IMR-90 (cell line): Measurements from ENCODE around the gene ATP2B2.

Source experiments
- CEBPB ChIP-seq: IDR thresholded peaks from 2 replicates; pipeline ENCODE4 v1.6.1; 2012; ENCODE audit warnings: low read depth, low read length, improper control_type of control experiment
- MAFK ChIP-seq: IDR thresholded peaks from 2 replicates; pipeline ENCODE4 v1.6.1; 2012; ENCODE audit warnings: low read depth, low read length, improper control_type of control experiment
- MAZ ChIP-seq: IDR thresholded peaks from 2 replicates; pipeline ENCODE4 v1.6.1; 2012; ENCODE audit warnings: low read depth, mild to moderate bottlenecking, low read length, improper control_type of control experiment, moderate library complexity, borderline replicate concordance
- MXI1 ChIP-seq: IDR thresholded peaks from 2 replicates; pipeline ENCODE4 v1.6.1; 2012; ENCODE audit warnings: low read depth, mild to moderate bottlenecking, low read length, moderate library complexity, borderline replicate concordance
- NFE2L2 ChIP-seq: fragments of 150-350 bp; IDR thresholded peaks from 2 replicates; pipeline ENCODE4 v1.6.1; 2016; ENCODE audit warnings: low read depth, mild to moderate bottlenecking, low read length
- POLR2A ChIP-seq: IDR thresholded peaks from 2 replicates; pipeline ENCODE4 v1.6.1; 2012; ENCODE audit warnings: mild to moderate bottlenecking, low read depth, low read length
- RAD21 ChIP-seq: IDR thresholded peaks from 2 replicates; pipeline ENCODE4 v1.6.1; 2012; ENCODE audit warnings: low read length, improper control_type of control experiment
- RCOR1 ChIP-seq: IDR thresholded peaks from 2 replicates; pipeline ENCODE4 v1.6.1; 2012; ENCODE audit warnings: mild to moderate bottlenecking, low read length, improper control_type of control experiment; ENCODE audit not compliant: insufficient replicate concordance
- SMC3 ChIP-seq: fragments of 150-350 bp; IDR thresholded peaks from 2 replicates; pipeline ENCODE4 v1.6.1; 2016; ENCODE audit warnings: low read depth, mild to moderate bottlenecking, antibody characterized with exemption, low read length, moderate library complexity
- TF ChIP-seq, protein P1 (sequence below): conservative IDR thresholded peaks from 2 replicates; pipeline ENCODE4 v1.5.1; 2012; ENCODE audit warnings: mild to moderate bottlenecking, low read depth, low read length, improper control_type of control experiment
- TF ChIP-seq, protein P2 (sequence below): fragments of 150-350 bp; IDR thresholded peaks from 2 replicates; pipeline ENCODE4 v1.6.1; 2017; ENCODE audit warnings: mild to moderate bottlenecking, antibody characterized with exemption, low read length, low read depth
- TF ChIP-seq, protein P3 (sequence below): fragments of 150-350 bp; IDR thresholded peaks from 2 replicates; pipeline ENCODE4 v1.6.1; 2016; ENCODE audit warnings: low read depth, mild to moderate bottlenecking, low read length, moderate library complexity, borderline replicate concordance

DNA sequence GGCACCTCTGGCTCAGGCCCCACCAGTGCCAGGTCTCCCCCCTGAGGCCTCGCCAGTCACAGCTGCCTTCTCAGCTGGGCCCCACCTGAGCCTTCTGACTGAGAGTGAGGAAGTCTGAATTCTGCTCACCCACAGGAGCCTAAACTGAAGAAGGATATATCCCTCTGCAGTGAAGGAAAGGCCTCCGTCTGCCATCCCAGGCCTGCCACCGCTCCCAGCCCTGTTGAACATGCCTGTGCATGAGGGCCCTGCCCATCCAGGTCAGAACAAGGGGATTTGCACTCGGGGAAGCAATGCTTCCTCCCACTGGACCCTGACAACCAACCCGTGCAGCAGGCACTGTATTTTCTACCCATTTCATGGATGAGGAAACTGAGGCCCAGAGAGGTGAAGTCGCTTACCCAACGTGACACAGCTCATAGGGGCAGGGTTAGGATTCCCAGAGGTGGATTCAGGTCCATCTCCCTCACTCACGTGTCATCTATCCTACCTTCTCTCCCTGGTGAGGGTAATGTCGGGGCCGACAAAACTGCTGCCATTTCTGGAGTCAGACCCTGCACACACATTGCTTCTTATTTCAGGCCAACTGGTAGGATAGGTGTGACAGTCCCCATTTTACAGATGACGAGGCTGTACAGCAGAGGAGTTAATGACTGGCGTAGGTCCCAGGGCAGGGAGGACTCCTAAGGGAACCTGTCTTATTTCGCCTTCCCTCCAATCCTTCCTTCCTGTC, 22.6 kb downstream of the ATP2B2 start:
- no peak for TF ChIP-seq POLR2A
- TF ChIP-seq, protein P1, sequence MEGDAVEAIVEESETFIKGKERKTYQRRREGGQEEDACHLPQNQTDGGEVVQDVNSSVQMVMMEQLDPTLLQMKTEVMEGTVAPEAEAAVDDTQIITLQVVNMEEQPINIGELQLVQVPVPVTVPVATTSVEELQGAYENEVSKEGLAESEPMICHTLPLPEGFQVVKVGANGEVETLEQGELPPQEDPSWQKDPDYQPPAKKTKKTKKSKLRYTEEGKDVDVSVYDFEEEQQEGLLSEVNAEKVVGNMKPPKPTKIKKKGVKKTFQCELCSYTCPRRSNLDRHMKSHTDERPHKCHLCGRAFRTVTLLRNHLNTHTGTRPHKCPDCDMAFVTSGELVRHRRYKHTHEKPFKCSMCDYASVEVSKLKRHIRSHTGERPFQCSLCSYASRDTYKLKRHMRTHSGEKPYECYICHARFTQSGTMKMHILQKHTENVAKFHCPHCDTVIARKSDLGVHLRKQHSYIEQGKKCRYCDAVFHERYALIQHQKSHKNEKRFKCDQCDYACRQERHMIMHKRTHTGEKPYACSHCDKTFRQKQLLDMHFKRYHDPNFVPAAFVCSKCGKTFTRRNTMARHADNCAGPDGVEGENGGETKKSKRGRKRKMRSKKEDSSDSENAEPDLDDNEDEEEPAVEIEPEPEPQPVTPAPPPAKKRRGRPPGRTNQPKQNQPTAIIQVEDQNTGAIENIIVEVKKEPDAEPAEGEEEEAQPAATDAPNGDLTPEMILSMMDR: no peak
- TF ChIP-seq MXI1: no peak
- TF ChIP-seq, protein P2, sequence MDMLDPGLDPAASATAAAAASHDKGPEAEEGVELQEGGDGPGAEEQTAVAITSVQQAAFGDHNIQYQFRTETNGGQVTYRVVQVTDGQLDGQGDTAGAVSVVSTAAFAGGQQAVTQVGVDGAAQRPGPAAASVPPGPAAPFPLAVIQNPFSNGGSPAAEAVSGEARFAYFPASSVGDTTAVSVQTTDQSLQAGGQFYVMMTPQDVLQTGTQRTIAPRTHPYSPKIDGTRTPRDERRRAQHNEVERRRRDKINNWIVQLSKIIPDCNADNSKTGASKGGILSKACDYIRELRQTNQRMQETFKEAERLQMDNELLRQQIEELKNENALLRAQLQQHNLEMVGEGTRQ: no peak
- TF ChIP-seq MAZ: no peak
- TF ChIP-seq, protein P3, sequence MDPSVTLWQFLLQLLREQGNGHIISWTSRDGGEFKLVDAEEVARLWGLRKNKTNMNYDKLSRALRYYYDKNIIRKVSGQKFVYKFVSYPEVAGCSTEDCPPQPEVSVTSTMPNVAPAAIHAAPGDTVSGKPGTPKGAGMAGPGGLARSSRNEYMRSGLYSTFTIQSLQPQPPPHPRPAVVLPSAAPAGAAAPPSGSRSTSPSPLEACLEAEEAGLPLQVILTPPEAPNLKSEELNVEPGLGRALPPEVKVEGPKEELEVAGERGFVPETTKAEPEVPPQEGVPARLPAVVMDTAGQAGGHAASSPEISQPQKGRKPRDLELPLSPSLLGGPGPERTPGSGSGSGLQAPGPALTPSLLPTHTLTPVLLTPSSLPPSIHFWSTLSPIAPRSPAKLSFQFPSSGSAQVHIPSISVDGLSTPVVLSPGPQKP: no peak
- no peak for TF ChIP-seq CEBPB
- no peak for TF ChIP-seq RCOR1
- no peak for TF ChIP-seq SMC3
- no peak for TF ChIP-seq NFE2L2
- TF ChIP-seq MAFK: no peak
- TF ChIP-seq RAD21: no peak
